Measurements from ENCODE around the gene GABRG3. TPM values are rescaled to one million over a fixed set of nuclear protein-coding genes. Genes with fewer than 3 reads are reported as not detected.

The GABRG3 gene
- total and polyA plus RNA-seq, 2 of the 4 experiments (the other 2 are of a cell fraction) = not detected

DNA sequence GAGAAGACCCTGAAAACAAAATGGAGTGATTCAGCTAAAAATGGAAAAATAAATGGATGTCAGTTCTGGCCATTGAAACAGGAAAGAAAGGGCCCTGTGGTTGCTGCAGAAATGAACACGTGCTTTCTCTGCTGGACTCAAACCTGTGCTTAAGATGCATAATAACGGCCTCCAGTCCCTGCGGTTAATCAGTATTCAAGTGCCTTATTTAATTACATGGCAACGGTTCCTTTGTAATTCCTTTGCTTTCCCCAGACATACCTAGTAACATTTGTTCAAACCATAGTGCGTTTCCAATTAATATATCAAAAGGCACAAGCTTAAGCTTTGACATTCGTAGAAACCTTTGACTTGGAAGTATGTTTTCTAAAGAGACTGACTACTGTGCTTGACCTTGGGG lies 428.3 kb downstream of the GABRG3 start:
- no peak overlapping the region for H4K8ac ChIP-seq (ENCODE audit: low read depth in 2 of 2, low read length in 2 of 2)
- H4K20me1 ChIP-seq (ENCODE audit: insufficient read depth, low read length) = no peaks in the 10 kb centered on the region
- no peak overlapping the region for H3K4me2 ChIP-seq (ENCODE audit: low read depth, low read length)
- H3K9me1 ChIP-seq (ENCODE audit: insufficient read depth, low read length) = no peaks in the 10 kb centered on the region
- H3K18ac ChIP-seq (ENCODE audit: low read depth, low read length) = no peak overlapping the region
- no peak overlapping the region for H3K4me3 ChIP-seq (ENCODE audit: insufficient read depth, low read depth, low read length)
- no peak overlapping the region for H2BK5ac ChIP-seq (ENCODE audit: low read depth, low read length, poor library complexity, severe bottlenecking)
- ChIA-PET CTCF (no interaction called here), POLR2A (ENCODE audit: unreplicated experiment) (no interaction called here)
- no TSS peak for BruUV-seq (replicated peaks)
- DNase-seq (no peak), ATAC-seq (ENCODE audit: low read depth) (no peak)
- H3K27ac ChIP-seq (ENCODE audit: insufficient read depth, low read length) = no peak overlapping the region
- no peak overlapping the region for H2AFZ ChIP-seq (replicated peaks; ENCODE audit: low read length, poor library complexity)
- H3K27me3 ChIP-seq (ENCODE audit: control insufficient read depth, insufficient read depth, low read length) = no peaks in the 10 kb centered on the region
- intact Hi-C loops (cut with micrococcal nuclease) = no loop called here
- WGBS, 2 experiments (ENCODE audit: extremely low coverage in 2 of 2, insufficient read length in 1 of 2) = 60% methylated on average over 1 of the region's 6 CpGs; no CpG with 5 or more reads in 1 of the 2 experiments
- in situ Hi-C loops (cut with MboI; ENCODE audit: low sequenced_read_pairs) = no loop called here
- H3K4ac ChIP-seq (ENCODE audit: low read depth, low read length) = no peak overlapping the region
- no peak overlapping the region for H4K5ac ChIP-seq (ENCODE audit: low read depth, low read length)
- no peak overlapping the region for H4K91ac ChIP-seq (ENCODE audit: insufficient read depth, low read depth, low read length)
- H3K79me1 ChIP-seq (ENCODE audit: low read depth in 1 of 2, low read length in 2 of 2) = no peaks in the 10 kb centered on the region
- H3K4me1 ChIP-seq (ENCODE audit: control insufficient read depth, insufficient read depth, low read length) = no peaks in the 10 kb centered on the region
- H3K9me3 ChIP-seq (ENCODE audit: control insufficient read depth, insufficient read depth, low read length) = peaks cover 3% of the 10 kb centered on the region
- dilution Hi-C loops (cut with HindIII; ENCODE audit: low sequenced_read_pairs, unreplicated experiment) = no loop called here
- no peak for TF ChIP-seq MAZ (IDR thresholded peaks at IDR 0.05; ENCODE audit: borderline replicate concordance, low read depth, low read length)
- no peak for TF ChIP-seq RCOR1 (IDR thresholded peaks at IDR 0.05; ENCODE audit: insufficient replicate concordance, low read length)
- no peak for TF ChIP-seq MXI1 (IDR thresholded peaks at IDR 0.05; ENCODE audit: borderline replicate concordance, low read depth, low read length)
- TF ChIP-seq POLR2A (IDR thresholded peaks at IDR 0.05; ENCODE audit: low read depth, low read length) = no peak
- no peak for TF ChIP-seq FOS (IDR thresholded peaks at IDR 0.05; ENCODE audit: low read depth, low read length)
- TF ChIP-seq ELK1 (IDR thresholded peaks at IDR 0.05; ENCODE audit: borderline replicate concordance, low read depth, low read length) = no peak
- TF ChIP-seq, protein P1, sequence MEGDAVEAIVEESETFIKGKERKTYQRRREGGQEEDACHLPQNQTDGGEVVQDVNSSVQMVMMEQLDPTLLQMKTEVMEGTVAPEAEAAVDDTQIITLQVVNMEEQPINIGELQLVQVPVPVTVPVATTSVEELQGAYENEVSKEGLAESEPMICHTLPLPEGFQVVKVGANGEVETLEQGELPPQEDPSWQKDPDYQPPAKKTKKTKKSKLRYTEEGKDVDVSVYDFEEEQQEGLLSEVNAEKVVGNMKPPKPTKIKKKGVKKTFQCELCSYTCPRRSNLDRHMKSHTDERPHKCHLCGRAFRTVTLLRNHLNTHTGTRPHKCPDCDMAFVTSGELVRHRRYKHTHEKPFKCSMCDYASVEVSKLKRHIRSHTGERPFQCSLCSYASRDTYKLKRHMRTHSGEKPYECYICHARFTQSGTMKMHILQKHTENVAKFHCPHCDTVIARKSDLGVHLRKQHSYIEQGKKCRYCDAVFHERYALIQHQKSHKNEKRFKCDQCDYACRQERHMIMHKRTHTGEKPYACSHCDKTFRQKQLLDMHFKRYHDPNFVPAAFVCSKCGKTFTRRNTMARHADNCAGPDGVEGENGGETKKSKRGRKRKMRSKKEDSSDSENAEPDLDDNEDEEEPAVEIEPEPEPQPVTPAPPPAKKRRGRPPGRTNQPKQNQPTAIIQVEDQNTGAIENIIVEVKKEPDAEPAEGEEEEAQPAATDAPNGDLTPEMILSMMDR (conservative IDR thresholded peaks at IDR 0.05; ENCODE audit: low read depth, low read length) = no peak
- TF ChIP-seq, protein P2, sequence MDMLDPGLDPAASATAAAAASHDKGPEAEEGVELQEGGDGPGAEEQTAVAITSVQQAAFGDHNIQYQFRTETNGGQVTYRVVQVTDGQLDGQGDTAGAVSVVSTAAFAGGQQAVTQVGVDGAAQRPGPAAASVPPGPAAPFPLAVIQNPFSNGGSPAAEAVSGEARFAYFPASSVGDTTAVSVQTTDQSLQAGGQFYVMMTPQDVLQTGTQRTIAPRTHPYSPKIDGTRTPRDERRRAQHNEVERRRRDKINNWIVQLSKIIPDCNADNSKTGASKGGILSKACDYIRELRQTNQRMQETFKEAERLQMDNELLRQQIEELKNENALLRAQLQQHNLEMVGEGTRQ (IDR thresholded peaks at IDR 0.05; ENCODE audit: low read depth, low read length) = no peak
- no peak for TF ChIP-seq CEBPB (IDR thresholded peaks at IDR 0.05; ENCODE audit: low read depth, low read length)
- no peak for TF ChIP-seq CHD1 (IDR thresholded peaks at IDR 0.05; ENCODE audit: low read depth, low read length)
- TF ChIP-seq RFX5 (IDR thresholded peaks at IDR 0.05; ENCODE audit: low read depth, low read length) = no peak
- TF ChIP-seq BHLHE40 (IDR thresholded peaks at IDR 0.05; ENCODE audit: low read depth, low read length) = no peak
- TF ChIP-seq NFE2L2 (IDR thresholded peaks at IDR 0.05; ENCODE audit: low read depth, low read length) = no peak
- TF ChIP-seq MAFK (IDR thresholded peaks at IDR 0.05; ENCODE audit: low read depth, low read length) = no peak
- TF ChIP-seq RAD21 (IDR thresholded peaks at IDR 0.05; ENCODE audit: low read length) = no peak
- TF ChIP-seq SMC3 (IDR thresholded peaks at IDR 0.05; ENCODE audit: low read depth, low read length) = no peak
- H3K9ac ChIP-seq (ENCODE audit: low read depth, low read length) = no peak overlapping the region
- no peak overlapping the region for H3K14ac ChIP-seq (replicated peaks; ENCODE audit: low read depth, low read length)
- no peak overlapping the region for H3K56ac ChIP-seq (ENCODE audit: extremely low read depth, insufficient read depth, low read length)
- H2BK15ac ChIP-seq (ENCODE audit: low read depth, low read length) = no peak overlapping the region
- no peaks in the 10 kb centered on the region for H3K36me3 ChIP-seq (ENCODE audit: control insufficient read depth, insufficient read depth, low read length)
- no peak overlapping the region for H2BK20ac ChIP-seq (ENCODE audit: low read depth, low read length)
- no peak overlapping the region for H2BK120ac ChIP-seq (ENCODE audit: low read depth, low read length)
- H3K23ac ChIP-seq (ENCODE audit: low read depth, low read length) = no peak overlapping the region
- H2AK9ac ChIP-seq (replicated peaks; ENCODE audit: low read depth, low read length, poor library complexity) = no peak overlapping the region
- H2AK5ac ChIP-seq (ENCODE audit: low read depth, low read length) = no peak overlapping the region

All from IMR-90 (cell line).